GM23338 (cell line): ENCODE measurements around the gene IL21R. TPM values are rescaled to one million over a fixed set of nuclear protein-coding genes. Genes with fewer than 3 reads are reported as not detected.

Experiments
- ATAC-seq: fragments of 200-7000 bp; cut with Tn5 transposase; 3 replicates; pipeline ENCODE4 v1.9.1; 2020
- DNase-seq: peaks from one replicate; pipeline ENCODE4 v3.0.0-alpha.2; 2015; ENCODE audit warnings: low spot score
- H2AFZ ChIP-seq: fragments of 200-600 bp; sonication (generic); 2 replicates; pipeline ENCODE4 v1.8.0; 2016; ENCODE audit warnings: antibody characterized with exemption, mild to moderate bottlenecking, moderate library complexity
- H3F3A ChIP-seq: fragments of 200-600 bp; sonication (generic); replicated peaks from 2 replicates; pipeline ENCODE4 v1.8.0; 2017; ENCODE audit warnings: antibody characterized with exemption, mixed run types, low read depth
- H3K27ac ChIP-seq: fragments of 200-600 bp; sonication (generic); 2 replicates; pipeline ENCODE4 v1.6.1; 2016; ENCODE audit warnings: low read depth
- H3K27me3 ChIP-seq: fragments of 200-600 bp; sonication (generic); 2 replicates; pipeline ENCODE4 v1.8.0; 2016; ENCODE audit warnings: mild to moderate bottlenecking, mixed run types, moderate library complexity; ENCODE audit not compliant: insufficient read depth
- H3K36me3 ChIP-seq: fragments of 200-600 bp; sonication (generic); 2 replicates; pipeline ENCODE4 v1.8.0; 2016; ENCODE audit warnings: mild to moderate bottlenecking; ENCODE audit not compliant: insufficient read depth
- H3K4me1 ChIP-seq: fragments of 200-600 bp; sonication (generic); 2 replicates; pipeline ENCODE4 v1.8.0; 2016; ENCODE audit warnings: mild to moderate bottlenecking, moderate library complexity; ENCODE audit not compliant: insufficient read depth
- H3K4me2 ChIP-seq: fragments of 200-600 bp; sonication (generic); 2 replicates; pipeline ENCODE4 v1.7.1; 2017; ENCODE audit warnings: mixed run types
- H3K4me3 ChIP-seq: fragments of 200-600 bp; sonication (generic); 2 replicates; pipeline ENCODE4 v1.6.1; 2016; ENCODE audit warnings: mixed run types
- H3K79me2 ChIP-seq: fragments of 200-600 bp; sonication (generic); replicated peaks from 2 replicates; pipeline ENCODE4 v1.8.0; 2017; ENCODE audit warnings: mild to moderate bottlenecking; ENCODE audit not compliant: insufficient read depth
- H3K9me2 ChIP-seq: fragments of 200-600 bp; sonication (generic); 2 replicates; pipeline ENCODE4 v1.8.0; 2017; ENCODE audit not compliant: insufficient read depth
- H4K20me1 ChIP-seq: fragments of 200-600 bp; sonication (generic); replicated peaks from 2 replicates; pipeline ENCODE4 v1.8.0; 2017; ENCODE audit warnings: mild to moderate bottlenecking; ENCODE audit not compliant: insufficient read depth
- H3K27ac Mint-ChIP-seq: 2 replicates; pipeline ENCODE4 v1.8.0; 2020; ENCODE audit warnings: inconsistent platforms, mild to moderate bottlenecking, moderate library complexity, mixed read lengths
- H3K27me3 Mint-ChIP-seq: 3 replicates; pipeline ENCODE4 v1.8.0; 2022; ENCODE audit warnings: low read depth, mild to moderate bottlenecking, moderate library complexity, mixed read lengths, inconsistent platforms; ENCODE audit not compliant: insufficient read depth, poor library complexity
- H3K36me3 Mint-ChIP-seq: 3 replicates; pipeline ENCODE4 v1.8.0; 2021; ENCODE audit warnings: low read depth, mild to moderate bottlenecking, inconsistent platforms, moderate library complexity, mixed read lengths
- H3K4me1 Mint-ChIP-seq: 3 replicates; pipeline ENCODE4 v1.8.0; 2020; ENCODE audit warnings: mild to moderate bottlenecking, inconsistent platforms, mixed read lengths
- H3K4me3 Mint-ChIP-seq: 3 replicates; pipeline ENCODE4 v1.8.0; 2021; ENCODE audit warnings: moderate library complexity, mild to moderate bottlenecking, inconsistent platforms, mixed read lengths
- H3K9me3 Mint-ChIP-seq: 3 replicates; pipeline ENCODE4 v1.8.0; 2020; ENCODE audit warnings: moderate library complexity, mild to moderate bottlenecking, inconsistent platforms, mixed read lengths
- CREB1 ChIP-seq: fragments of 250-450 bp; sonication (Bioruptor Pico); IDR thresholded peaks from 2 replicates; pipeline ENCODE4 v1.5.0; 2020; ENCODE audit warnings: low read depth, mild to moderate bottlenecking, moderate library complexity
- EZH2 ChIP-seq: fragments of 200-600 bp; sonication (generic); IDR thresholded peaks from one replicate; pipeline ENCODE4 v1.8.0; 2017; ENCODE audit warnings: antibody characterized with exemption, mild to moderate bottlenecking, low read depth; ENCODE audit not compliant: unreplicated experiment
- EZH2phosphoT487 ChIP-seq: fragments of 200-600 bp; sonication (generic); IDR thresholded peaks from one replicate; pipeline ENCODE4 v1.8.1; 2018; ENCODE audit warnings: antibody characterized with exemption; ENCODE audit not compliant: unreplicated experiment
- NANOG ChIP-seq: IDR thresholded peaks from 2 replicates; pipeline ENCODE4 v1.6.1; 2016; ENCODE audit warnings: antibody characterized with exemption, borderline replicate concordance
- POLR2AphosphoS5 ChIP-seq: IDR thresholded peaks from 2 replicates; pipeline ENCODE4 v1.6.1; 2016; ENCODE audit warnings: antibody characterized with exemption, low read depth
- STAT1 ChIP-seq: IDR thresholded peaks from one replicate; pipeline ENCODE4 v1.6.1; 2016; ENCODE audit warnings: antibody characterized with exemption; ENCODE audit not compliant: unreplicated experiment
- ZNF114 ChIP-seq: fragments of 250-450 bp; sonication (Bioruptor Pico); IDR thresholded peaks from 2 replicates; pipeline ENCODE4 v1.5.0; 2020; ENCODE audit warnings: mild to moderate bottlenecking, moderate library complexity
- polyA plus RNA-seq: library from polyadenylated mRNA; unstranded; fragments of >200 nt; fragmentation: Nextera tagmentation; extraction: Ambion mirVana; gene quantifications from 2 replicates; pipeline ENCODE4 v1.2.1, GENCODE V29; 2016
- total RNA-seq: library from RNA; depleted of rRNA; stranded (reverse); fragments of >200 nt; shearing (Covaris generic); gene quantifications from 2 replicates; pipeline ENCODE4 v1.2.3, GENCODE V29; 2014
- TF ChIP-seq, protein P1 (sequence below): fragments of 250-450 bp; sonication (Bioruptor Pico); IDR thresholded peaks from 2 replicates; pipeline ENCODE4 v1.5.0; 2020; ENCODE audit warnings: mild to moderate bottlenecking, moderate library complexity
- TF ChIP-seq, protein P2 (sequence below), 2 experiments: fragments of 200-600 bp in 1 of 2; sonication (generic) in 1 of 2; conservative IDR thresholded peaks; 2 replicates each; pipeline versions ENCODE4 v1.5.1 to v1.6.1; 2016 to 2017; ENCODE audit warnings: antibody characterized with exemption in 2 of 2, low read depth in 2 of 2, mild to moderate bottlenecking in 2 of 2, moderate library complexity in 1 of 2
- TF ChIP-seq, protein P3 (sequence below): IDR thresholded peaks from one replicate; pipeline ENCODE4 v1.6.1; 2018; ENCODE audit warnings: antibody characterized with exemption; ENCODE audit not compliant: unreplicated experiment
- TF ChIP-seq, protein P4 (sequence below): IDR thresholded peaks from 2 replicates; pipeline ENCODE4 v1.6.1; 2016; ENCODE audit warnings: antibody characterized with exemption

IL21R gene
- total and polyA plus RNA-seq, 2 experiments from 2014 or later = 0.42 to 2.6 TPM

DNA sequence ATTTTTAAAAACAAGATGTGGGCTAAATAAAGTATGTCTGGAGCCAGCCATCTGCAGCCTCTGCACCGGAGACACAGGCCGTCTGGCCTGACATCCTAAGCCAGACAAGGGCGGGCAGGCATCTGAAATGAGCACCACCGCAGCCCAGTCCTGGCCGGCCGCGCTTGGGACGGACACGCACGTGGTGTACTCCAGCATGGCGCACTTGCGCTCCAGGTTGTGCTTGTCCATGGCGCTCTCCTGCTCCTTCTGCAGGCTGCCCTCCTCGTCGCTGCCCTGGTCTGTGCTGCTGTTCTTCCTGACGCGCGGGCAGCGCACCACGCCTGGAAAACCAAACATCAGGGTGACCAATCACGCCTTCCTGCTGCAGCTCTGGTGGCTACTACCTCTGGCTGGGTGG is 87.4 kb downstream of the IL21R start (continued):
- TF ChIP-seq, protein P1, sequence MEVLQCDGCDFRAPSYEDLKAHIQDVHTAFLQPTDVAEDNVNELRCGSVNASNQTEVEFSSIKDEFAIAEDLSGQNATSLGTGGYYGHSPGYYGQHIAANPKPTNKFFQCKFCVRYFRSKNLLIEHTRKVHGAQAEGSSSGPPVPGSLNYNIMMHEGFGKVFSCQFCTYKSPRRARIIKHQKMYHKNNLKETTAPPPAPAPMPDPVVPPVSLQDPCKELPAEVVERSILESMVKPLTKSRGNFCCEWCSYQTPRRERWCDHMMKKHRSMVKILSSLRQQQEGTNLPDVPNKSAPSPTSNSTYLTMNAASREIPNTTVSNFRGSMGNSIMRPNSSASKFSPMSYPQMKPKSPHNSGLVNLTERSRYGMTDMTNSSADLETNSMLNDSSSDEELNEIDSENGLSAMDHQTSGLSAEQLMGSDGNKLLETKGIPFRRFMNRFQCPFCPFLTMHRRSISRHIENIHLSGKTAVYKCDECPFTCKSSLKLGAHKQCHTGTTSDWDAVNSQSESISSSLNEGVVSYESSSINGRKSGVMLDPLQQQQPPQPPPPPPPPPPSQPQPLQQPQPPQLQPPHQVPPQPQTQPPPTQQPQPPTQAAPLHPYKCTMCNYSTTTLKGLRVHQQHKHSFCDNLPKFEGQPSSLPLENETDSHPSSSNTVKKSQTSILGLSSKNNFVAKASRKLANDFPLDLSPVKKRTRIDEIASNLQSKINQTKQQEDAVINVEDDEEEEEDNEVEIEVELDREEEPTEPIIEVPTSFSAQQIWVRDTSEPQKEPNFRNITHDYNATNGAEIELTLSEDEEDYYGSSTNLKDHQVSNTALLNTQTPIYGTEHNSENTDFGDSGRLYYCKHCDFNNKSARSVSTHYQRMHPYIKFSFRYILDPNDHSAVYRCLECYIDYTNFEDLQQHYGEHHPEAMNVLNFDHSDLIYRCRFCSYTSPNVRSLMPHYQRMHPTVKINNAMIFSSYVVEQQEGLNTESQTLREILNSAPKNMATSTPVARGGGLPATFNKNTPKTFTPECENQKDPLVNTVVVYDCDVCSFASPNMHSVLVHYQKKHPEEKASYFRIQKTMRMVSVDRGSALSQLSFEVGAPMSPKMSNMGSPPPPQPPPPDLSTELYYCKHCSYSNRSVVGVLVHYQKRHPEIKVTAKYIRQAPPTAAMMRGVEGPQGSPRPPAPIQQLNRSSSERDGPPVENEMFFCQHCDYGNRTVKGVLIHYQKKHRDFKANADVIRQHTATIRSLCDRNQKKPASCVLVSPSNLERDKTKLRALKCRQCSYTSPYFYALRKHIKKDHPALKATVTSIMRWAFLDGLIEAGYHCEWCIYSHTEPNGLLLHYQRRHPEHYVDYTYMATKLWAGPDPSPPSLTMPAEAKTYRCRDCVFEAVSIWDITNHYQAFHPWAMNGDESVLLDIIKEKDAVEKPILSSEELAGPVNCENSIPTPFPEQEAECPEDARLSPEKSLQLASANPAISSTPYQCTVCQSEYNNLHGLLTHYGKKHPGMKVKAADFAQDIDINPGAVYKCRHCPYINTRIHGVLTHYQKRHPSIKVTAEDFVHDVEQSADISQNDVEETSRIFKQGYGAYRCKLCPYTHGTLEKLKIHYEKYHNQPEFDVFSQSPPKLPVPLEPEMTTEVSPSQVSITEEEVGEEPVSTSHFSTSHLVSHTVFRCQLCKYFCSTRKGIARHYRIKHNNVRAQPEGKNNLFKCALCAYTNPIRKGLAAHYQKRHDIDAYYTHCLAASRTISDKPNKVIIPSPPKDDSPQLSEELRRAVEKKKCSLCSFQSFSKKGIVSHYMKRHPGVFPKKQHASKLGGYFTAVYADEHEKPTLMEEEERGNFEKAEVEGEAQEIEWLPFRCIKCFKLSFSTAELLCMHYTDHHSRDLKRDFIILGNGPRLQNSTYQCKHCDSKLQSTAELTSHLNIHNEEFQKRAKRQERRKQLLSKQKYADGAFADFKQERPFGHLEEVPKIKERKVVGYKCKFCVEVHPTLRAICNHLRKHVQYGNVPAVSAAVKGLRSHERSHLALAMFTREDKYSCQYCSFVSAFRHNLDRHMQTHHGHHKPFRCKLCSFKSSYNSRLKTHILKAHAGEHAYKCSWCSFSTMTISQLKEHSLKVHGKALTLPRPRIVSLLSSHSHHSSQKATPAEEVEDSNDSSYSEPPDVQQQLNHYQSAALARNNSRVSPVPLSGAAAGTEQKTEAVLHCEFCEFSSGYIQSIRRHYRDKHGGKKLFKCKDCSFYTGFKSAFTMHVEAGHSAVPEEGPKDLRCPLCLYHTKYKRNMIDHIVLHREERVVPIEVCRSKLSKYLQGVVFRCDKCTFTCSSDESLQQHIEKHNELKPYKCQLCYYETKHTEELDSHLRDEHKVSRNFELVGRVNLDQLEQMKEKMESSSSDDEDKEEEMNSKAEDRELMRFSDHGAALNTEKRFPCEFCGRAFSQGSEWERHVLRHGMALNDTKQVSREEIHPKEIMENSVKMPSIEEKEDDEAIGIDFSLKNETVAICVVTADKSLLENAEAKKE (CRISPR knock-in tag) = no peak
- TF ChIP-seq EZH2 = no peak
- TF ChIP-seq, protein P2, sequence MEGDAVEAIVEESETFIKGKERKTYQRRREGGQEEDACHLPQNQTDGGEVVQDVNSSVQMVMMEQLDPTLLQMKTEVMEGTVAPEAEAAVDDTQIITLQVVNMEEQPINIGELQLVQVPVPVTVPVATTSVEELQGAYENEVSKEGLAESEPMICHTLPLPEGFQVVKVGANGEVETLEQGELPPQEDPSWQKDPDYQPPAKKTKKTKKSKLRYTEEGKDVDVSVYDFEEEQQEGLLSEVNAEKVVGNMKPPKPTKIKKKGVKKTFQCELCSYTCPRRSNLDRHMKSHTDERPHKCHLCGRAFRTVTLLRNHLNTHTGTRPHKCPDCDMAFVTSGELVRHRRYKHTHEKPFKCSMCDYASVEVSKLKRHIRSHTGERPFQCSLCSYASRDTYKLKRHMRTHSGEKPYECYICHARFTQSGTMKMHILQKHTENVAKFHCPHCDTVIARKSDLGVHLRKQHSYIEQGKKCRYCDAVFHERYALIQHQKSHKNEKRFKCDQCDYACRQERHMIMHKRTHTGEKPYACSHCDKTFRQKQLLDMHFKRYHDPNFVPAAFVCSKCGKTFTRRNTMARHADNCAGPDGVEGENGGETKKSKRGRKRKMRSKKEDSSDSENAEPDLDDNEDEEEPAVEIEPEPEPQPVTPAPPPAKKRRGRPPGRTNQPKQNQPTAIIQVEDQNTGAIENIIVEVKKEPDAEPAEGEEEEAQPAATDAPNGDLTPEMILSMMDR (conservative IDR thresholded peaks at IDR 0.05; ENCODE audit: low read depth in 2 of 2) = no peak
- TF ChIP-seq STAT1 = no peak
- no peak for TF ChIP-seq ZNF114
- no peak for TF ChIP-seq NANOG
- no peak for TF ChIP-seq EZH2phosphoT487

DNA sequence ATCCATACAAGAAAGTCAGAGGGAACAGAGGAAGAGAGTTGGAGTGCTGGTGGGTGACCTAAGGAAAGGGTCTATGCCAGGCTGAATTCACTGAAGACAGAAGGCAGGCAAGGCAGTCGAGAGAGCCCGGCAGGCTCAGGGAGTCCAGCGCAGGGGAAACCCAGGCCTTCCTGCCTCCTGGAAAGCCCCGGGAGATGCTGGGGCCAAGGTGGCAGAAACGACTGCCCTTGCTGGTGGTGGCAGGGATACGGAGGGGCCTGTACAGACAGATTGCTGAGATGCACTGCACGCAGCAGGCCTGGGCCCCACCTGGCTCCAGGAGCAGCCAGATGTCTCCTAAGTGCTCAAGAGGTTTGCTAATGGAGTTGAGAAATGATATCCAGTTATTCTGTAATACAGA is 87.9 kb downstream of the IL21R start:
- Histone ChIP-seq H3K27ac (no peak overlapping the region), H3K4me2 (no peak overlapping the region), H3K4me3 (no peak overlapping the region), H3K4me1 (no peaks in the 10 kb centered on the region), H4K20me1 (no peaks in the 10 kb centered on the region; the same call in 1 of the 2 replicates), H3K9me2 (no peaks in the 10 kb centered on the region), H3K36me3 (peaks cover 31% of the 10 kb centered on the region; the same call in 1 of the 2 replicates), H2AFZ (no peak overlapping the region), H3K79me2 (no peaks in the 10 kb centered on the region), H3K27me3 (no peaks in the 10 kb centered on the region), H3F3A (no peaks in the 10 kb centered on the region)
- Mint-ChIP-seq H3K4me1 (no peaks in the 10 kb centered on the region), H3K9me3 (no peaks in the 10 kb centered on the region), H3K27me3 (peaks cover 6% of the 10 kb centered on the region), H3K27ac (no peak overlapping the region), H3K4me3 (no peak overlapping the region), H3K36me3 (peaks cover 84% of the 10 kb centered on the region)
- ATAC-seq = no peak
- DNase-seq = no peak
- no peak for TF ChIP-seq CREB1 (CRISPR knock-in tag)
- TF ChIP-seq, protein P3, sequence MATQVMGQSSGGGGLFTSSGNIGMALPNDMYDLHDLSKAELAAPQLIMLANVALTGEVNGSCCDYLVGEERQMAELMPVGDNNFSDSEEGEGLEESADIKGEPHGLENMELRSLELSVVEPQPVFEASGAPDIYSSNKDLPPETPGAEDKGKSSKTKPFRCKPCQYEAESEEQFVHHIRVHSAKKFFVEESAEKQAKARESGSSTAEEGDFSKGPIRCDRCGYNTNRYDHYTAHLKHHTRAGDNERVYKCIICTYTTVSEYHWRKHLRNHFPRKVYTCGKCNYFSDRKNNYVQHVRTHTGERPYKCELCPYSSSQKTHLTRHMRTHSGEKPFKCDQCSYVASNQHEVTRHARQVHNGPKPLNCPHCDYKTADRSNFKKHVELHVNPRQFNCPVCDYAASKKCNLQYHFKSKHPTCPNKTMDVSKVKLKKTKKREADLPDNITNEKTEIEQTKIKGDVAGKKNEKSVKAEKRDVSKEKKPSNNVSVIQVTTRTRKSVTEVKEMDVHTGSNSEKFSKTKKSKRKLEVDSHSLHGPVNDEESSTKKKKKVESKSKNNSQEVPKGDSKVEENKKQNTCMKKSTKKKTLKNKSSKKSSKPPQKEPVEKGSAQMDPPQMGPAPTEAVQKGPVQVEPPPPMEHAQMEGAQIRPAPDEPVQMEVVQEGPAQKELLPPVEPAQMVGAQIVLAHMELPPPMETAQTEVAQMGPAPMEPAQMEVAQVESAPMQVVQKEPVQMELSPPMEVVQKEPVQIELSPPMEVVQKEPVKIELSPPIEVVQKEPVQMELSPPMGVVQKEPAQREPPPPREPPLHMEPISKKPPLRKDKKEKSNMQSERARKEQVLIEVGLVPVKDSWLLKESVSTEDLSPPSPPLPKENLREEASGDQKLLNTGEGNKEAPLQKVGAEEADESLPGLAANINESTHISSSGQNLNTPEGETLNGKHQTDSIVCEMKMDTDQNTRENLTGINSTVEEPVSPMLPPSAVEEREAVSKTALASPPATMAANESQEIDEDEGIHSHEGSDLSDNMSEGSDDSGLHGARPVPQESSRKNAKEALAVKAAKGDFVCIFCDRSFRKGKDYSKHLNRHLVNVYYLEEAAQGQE = no peak
- TF ChIP-seq EZH2phosphoT487 = no peak
- TF ChIP-seq, protein P2 (conservative IDR thresholded peaks at IDR 0.05; ENCODE audit: low read depth in 2 of 2) = no peak
- TF ChIP-seq, protein P4, sequence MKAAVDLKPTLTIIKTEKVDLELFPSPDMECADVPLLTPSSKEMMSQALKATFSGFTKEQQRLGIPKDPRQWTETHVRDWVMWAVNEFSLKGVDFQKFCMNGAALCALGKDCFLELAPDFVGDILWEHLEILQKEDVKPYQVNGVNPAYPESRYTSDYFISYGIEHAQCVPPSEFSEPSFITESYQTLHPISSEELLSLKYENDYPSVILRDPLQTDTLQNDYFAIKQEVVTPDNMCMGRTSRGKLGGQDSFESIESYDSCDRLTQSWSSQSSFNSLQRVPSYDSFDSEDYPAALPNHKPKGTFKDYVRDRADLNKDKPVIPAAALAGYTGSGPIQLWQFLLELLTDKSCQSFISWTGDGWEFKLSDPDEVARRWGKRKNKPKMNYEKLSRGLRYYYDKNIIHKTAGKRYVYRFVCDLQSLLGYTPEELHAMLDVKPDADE = no peak
- TF ChIP-seq POLR2AphosphoS5 = no peak
